ENCODE data around the gene NOC2L. TPM values are rescaled to one million over a fixed set of nuclear protein-coding genes. Genes with fewer than 3 reads are reported as not detected.

Gene NOC2L
- total and polyA plus RNA-seq, 5 experiments from 2014 or later: 49.5 to 78.3 (median 68.2) TPM

GRCh38 chr1:917466-918091 lies 41.5 kb downstream of the NOC2L start:
- H3K27me3 Mint-ChIP-seq: peaks cover 11 to 87% (median 38%) of the 10 kb centered on the region in 5 donors
- POLR2A ChIA-PET: no interaction called here
- H3K36me3 Mint-ChIP-seq: peaks cover 0 to 2% (median 0%) of the 10 kb centered on the region in 3 donors
- H3K9me3 Mint-ChIP-seq: no peaks in the 10 kb centered on the region
- H3K4me1 Mint-ChIP-seq: peaks cover 10 to 18% (median 15%) of the 10 kb centered on the region in 4 donors
- no peak for ATAC-seq
- no peak overlapping the region for H3K4me3 Mint-ChIP-seq
- no peak overlapping the region for H3K27ac Mint-ChIP-seq
- peak in 1 of 10 donors; percentile 34 for DNase-seq

DNA sequence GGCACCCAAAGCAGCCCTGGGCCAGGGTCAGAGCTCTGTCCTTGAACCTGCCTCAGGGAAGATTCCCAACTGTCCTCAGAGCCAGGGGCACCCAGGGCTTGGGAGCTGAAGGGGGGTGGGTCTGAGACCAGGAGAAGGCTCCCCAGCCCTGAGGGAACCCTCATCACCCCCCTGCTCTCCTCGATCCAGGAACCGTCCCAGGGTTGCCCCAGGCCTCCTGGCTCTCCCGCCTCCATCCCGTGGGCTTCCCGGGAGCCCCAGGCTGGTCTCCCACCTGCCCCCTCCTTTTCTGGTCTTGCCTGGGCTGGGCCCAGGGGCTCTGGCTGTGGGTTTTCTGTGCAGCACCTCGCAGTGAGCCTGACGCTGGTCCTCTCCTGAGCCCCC lies 42.0 kb downstream of the NOC2L start:
- peaks cover 11 to 87% (median 38%) of the 10 kb centered on the region in 5 donors for H3K27me3 Mint-ChIP-seq

GRCh38 chr1:916173-917075 lies 42.6 kb downstream of the NOC2L start:
- Mint-ChIP-seq H3K27me3 (peaks cover 10 to 86% (median 35%) of the 10 kb centered on the region in 5 donors), H3K9me3 (peaks cover 0 to under 1% (median 0%) of the 10 kb centered on the region in 9 donors), H3K36me3 (no peaks in the 10 kb centered on the region), H3K4me1 (peaks cover 11 to 18% (median 12%) of the 10 kb centered on the region in 4 donors), H3K27ac (no peak overlapping the region), H3K4me3 (no peak overlapping the region)
- peak in 1 of 10 donors; percentile 43 for DNase-seq
- POLR2A ChIA-PET: no interaction called here
- ATAC-seq: no peak

More for the DNA sequence above, 42.0 kb downstream of the NOC2L start:
- Mint-ChIP-seq H3K4me3 (no peak overlapping the region), H3K27ac (no peak overlapping the region), H3K36me3 (no peaks in the 10 kb centered on the region), H3K4me1 (peaks cover 13 to 22% (median 14%) of the 10 kb centered on the region in 4 donors), H3K9me3 (no peaks in the 10 kb centered on the region)
- DNase-seq (peak in 2 of 10 donors; percentile 5 to 42), ATAC-seq (no peak)
- POLR2A ChIA-PET: no interaction called here

GRCh38 chr1:915295-916172 lies 43.5 kb downstream of the NOC2L start:
- POLR2A ChIA-PET: no interaction called here
- peaks cover 13 to 86% (median 36%) of the 10 kb centered on the region in 5 donors for H3K27me3 Mint-ChIP-seq
- peaks cover 7 to 10% (median 9%) of the 10 kb centered on the region in 4 donors for H3K4me1 Mint-ChIP-seq
- DNase-seq: peak in 1 of 10 donors; percentile 31
- H3K9me3 Mint-ChIP-seq: peaks cover 0 to 3% (median 0%) of the 10 kb centered on the region in 9 donors
- no peaks in the 10 kb centered on the region for H3K36me3 Mint-ChIP-seq
- H3K4me3 Mint-ChIP-seq: no peak overlapping the region
- H3K27ac Mint-ChIP-seq: peak overlapping the region in 2 of 10 donors; percentile 56 to 84
- ATAC-seq: no peak

DNA sequence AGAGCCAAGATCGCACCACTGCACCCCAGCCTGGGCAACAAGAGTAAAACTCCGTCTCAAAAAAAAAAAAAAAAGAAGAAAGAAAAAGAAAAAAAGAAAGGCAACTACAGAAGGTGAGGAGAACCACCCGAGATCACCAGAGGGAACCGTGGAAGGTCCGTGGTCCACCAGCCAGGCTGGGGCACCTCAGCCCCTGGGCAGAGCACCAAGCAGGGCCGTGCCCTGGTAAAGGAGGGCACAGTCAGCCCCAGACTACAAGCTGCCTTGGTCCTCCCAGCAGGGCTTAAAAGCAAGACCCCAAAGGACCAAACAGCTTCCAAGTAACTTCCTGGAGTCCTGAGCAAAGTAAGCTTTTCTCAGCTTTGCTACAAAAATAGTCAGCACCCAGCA lies 44.2 kb downstream of the NOC2L start:
- Mint-ChIP-seq H3K4me1 (peaks cover 5 to 7% (median 6%) of the 10 kb centered on the region in 4 donors), H3K27me3 (peaks cover 11 to 81% (median 30%) of the 10 kb centered on the region in 5 donors), H3K36me3 (no peaks in the 10 kb centered on the region), H3K4me3 (no peak overlapping the region), H3K9me3 (peaks cover 0 to 3% (median 0%) of the 10 kb centered on the region in 9 donors), H3K27ac (peak overlapping the region in 2 of 10 donors; percentile 56 to 84)
- POLR2A ChIA-PET: interaction anchor here (0.7 kb wide), 1 partner anchor 25 kb away, joined by 5 read pairs; no protein-coding TSS in a partner anchor
- no peak for ATAC-seq
- DNase-seq: no peak

DNA sequence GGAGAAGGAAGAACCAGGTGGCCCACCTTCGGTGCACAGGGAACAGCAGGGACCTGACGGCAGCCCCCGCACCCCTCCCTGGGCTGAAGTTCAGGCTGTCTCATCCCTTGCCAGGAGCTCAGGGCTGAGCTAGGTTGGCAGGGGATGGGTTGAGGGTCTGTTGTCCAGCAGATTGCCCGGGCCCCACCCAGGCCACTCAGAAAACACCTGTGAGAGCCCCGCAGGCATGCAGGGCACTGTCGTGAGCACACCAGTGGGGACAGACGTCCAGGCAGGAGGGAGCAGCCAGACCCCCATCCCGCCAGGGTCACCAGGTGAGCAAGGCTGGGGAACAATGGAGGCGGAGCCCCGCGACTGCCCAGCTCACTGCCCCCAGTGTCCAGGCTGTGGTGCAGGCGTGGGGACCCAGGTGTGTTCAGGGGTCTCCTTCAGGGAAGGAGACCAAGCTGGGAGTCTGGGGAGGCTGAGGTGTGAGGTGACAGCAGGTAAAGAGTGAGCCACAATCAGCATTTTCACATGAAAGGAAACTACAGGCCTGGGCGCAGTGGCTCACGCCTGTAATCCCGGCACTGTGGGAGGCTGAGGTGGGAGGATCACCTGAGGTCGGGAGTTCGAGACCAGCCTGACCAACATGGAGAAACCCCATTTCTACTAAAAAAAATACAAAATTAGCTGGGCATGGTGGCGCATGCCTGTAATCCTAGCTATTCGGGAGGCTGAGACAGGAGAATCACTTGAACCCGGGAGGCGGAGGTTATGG lies 44.7 kb downstream of the NOC2L start:
- Mint-ChIP-seq H3K4me3 (no peak overlapping the region), H3K27me3 (peaks cover 11 to 77% (median 30%) of the 10 kb centered on the region in 5 donors)

DNA sequence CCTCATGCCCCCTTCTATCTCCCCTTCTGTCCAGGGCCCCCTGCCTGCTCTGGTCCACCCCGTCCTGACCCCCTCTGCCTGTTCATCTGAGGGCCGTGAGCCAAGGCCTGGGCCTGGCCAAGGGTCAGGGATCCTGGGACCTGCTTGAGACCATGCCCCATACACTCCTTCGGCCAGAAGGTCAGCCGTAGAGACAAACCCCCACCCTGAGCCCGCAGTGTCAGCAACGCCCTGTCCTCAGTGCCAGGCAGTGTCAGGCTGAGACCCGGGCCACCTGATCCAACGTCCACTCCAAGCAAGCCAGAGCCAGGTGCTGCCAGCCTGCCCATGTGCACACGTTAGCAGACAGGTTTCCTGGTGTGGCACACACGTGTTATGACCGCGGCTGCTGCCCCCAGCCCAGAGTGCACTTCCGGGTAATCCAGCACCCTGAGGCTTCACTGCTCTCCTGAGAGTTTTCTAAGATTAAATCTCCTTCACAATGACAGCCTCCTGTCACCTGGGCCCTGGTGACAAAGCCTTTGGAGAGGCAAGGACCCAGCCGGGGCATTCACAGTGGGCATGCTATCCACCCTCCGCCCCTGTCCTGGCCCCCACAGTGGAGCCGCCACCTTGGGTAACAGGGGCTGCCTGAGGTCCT lies 45.4 kb downstream of the NOC2L start:
- no peak overlapping the region for H3K27ac Mint-ChIP-seq
- DNase-seq (no peak), ATAC-seq (no peak)
- no peak overlapping the region for H3K4me3 Mint-ChIP-seq
- peaks cover 0 to 3% (median 0%) of the 10 kb centered on the region in 9 donors for H3K9me3 Mint-ChIP-seq
- peaks cover 5 to 7% (median 6%) of the 10 kb centered on the region in 4 donors for H3K4me1 Mint-ChIP-seq
- H3K36me3 Mint-ChIP-seq: no peaks in the 10 kb centered on the region
- H3K27me3 Mint-ChIP-seq: peaks cover 11 to 70% (median 28%) of the 10 kb centered on the region in 5 donors
- POLR2A ChIA-PET: no interaction called here

More for the DNA sequence above, 44.7 kb downstream of the NOC2L start:
- Mint-ChIP-seq H3K27ac (no peak overlapping the region), H3K9me3 (peaks cover 0 to 3% (median 0%) of the 10 kb centered on the region in 9 donors), H3K36me3 (no peaks in the 10 kb centered on the region), H3K4me1 (peaks cover 5 to 7% (median 6%) of the 10 kb centered on the region in 4 donors)
- DNase-seq (peak in 1 of 10 donors; percentile 50), ATAC-seq (no peak)
- POLR2A ChIA-PET: interaction anchor here (0.7 kb wide), 1 partner anchor 26 kb away, joined by 5 read pairs; no protein-coding TSS in a partner anchor

- H3K4me1 Mint-ChIP-seq: peaks cover 6 to 7% (median 7%) of the 10 kb centered on the region in 4 donors
- peak overlapping the region in 1 of 10 donors; percentile 46 for H3K27ac Mint-ChIP-seq
- H3K4me3 Mint-ChIP-seq: no peak overlapping the region
- H3K27me3 Mint-ChIP-seq: peaks cover 12 to 69% (median 28%) of the 10 kb centered on the region in 5 donors
- DNase-seq (no peak), ATAC-seq (peak in 1 of 2 donors; percentile 58)
- peaks cover 0 to 7% (median 0%) of the 10 kb centered on the region in 9 donors for H3K9me3 Mint-ChIP-seq
- POLR2A ChIA-PET: no interaction called here
- H3K36me3 Mint-ChIP-seq: no peaks in the 10 kb centered on the region
These were observed 46.2 kb downstream of the NOC2L start for GRCh38 chr1:912740-913301.

GRCh38 chr1:911875-912739 lies 46.9 kb downstream of the NOC2L start:
- H3K27ac Mint-ChIP-seq: peak overlapping the region in 1 of 10 donors; percentile 46

More at GRCh38 chr1:911875-912739, 46.9 kb downstream of the NOC2L start:
- Mint-ChIP-seq H3K36me3 (no peaks in the 10 kb centered on the region), H3K4me3 (no peak overlapping the region), H3K9me3 (peaks cover 0 to 7% (median 0%) of the 10 kb centered on the region in 9 donors), H3K4me1 (peaks cover 6 to 7% (median 7%) of the 10 kb centered on the region in 4 donors), H3K27me3 (peaks cover 11 to 69% (median 26%) of the 10 kb centered on the region in 5 donors)
- POLR2A ChIA-PET: no interaction called here
- DNase-seq: peak in 1 of 10 donors; percentile 53
- no peak for ATAC-seq

Measured in naive thymus-derived CD8-positive, alpha-beta T cell (primary cell).